ENCODE results near the gene CLMN.

- no peak for TF ChIP-seq CTCF (IDR thresholded peaks at IDR 0.05; ENCODE audit: extremely low read depth in 1 of 2, insufficient read depth in 1 of 2, low read depth in 1 of 2, low read length in 2 of 2)
- TF ChIP-seq POLR2A (IDR thresholded peaks at IDR 0.05; ENCODE audit: low read depth, low read length): no peak
- TF ChIP-seq EZH2 (IDR thresholded peaks at IDR 0.05; ENCODE audit: borderline replicate concordance, low read depth, low read length, severe bottlenecking): no peak
- no peak for TF ChIP-seq POLR2AphosphoS5 (IDR thresholded peaks at IDR 0.05; ENCODE audit: insufficient read depth, low read depth, low read length)
- no peak for TF ChIP-seq MAX (IDR thresholded peaks at IDR 0.05; ENCODE audit: insufficient read depth, insufficient read length)
- no peak for TF ChIP-seq FOS (IDR thresholded peaks at IDR 0.05; ENCODE audit: borderline replicate concordance, insufficient read depth, low read length)
- TF ChIP-seq JUN (IDR thresholded peaks at IDR 0.05; ENCODE audit: borderline replicate concordance, insufficient read depth, insufficient read length, low read depth): no peak
These were observed 165.8 kb downstream of the CLMN start for GRCh38 chr14:95153866-95154265.
